ENCODE measurements around the gene CACNA1C. TPM values are rescaled to one million over a fixed set of nuclear protein-coding genes. Genes with fewer than 3 reads are reported as not detected.

CACNA1C gene
- total and polyA plus RNA-seq, 5 donors from 2014 or later, result 0.02 to 0.14 (median 0.10) TPM

GRCh38 chr12:2697057-2697800 is 644.4 kb downstream of the CACNA1C start:
- Histone ChIP-seq H3K27ac (ENCODE audit: insufficient read depth, low read length, poor library complexity, severe bottlenecking) (no peak overlapping the region), H3K27me3 (ENCODE audit: control insufficient read depth, insufficient read depth, low read length) (peaks cover 18% of the 10 kb centered on the region), H3K9me3 (ENCODE audit: control insufficient read depth in 2 of 2, low read length in 2 of 2) (no peaks in the 10 kb centered on the region), H3K4me1 (ENCODE audit: control insufficient read depth, insufficient read depth, low read length, poor library complexity, severe bottlenecking) (peaks cover 11% of the 10 kb centered on the region), H3K36me3 (ENCODE audit: control insufficient read depth, insufficient read depth, low read length) (no peaks in the 10 kb centered on the region), H3K4me3 (ENCODE audit: low read depth, low read length) (no peak overlapping the region)
- Mint-ChIP-seq H3K4me1 (peaks cover 3 to 14% (median 7%) of the 10 kb centered on the region in 4 donors), H3K4me3 (no peak overlapping the region), H3K27me3 (peaks cover 43% of the 10 kb centered on the region), H3K36me3 (no peaks in the 10 kb centered on the region), H3K9me3 (peaks cover 0 to 10% (median 0%) of the 10 kb centered on the region in 7 donors), H3K27ac (no peak overlapping the region)
- DNase-seq (no peak), ATAC-seq (ENCODE audit: low read depth in 2 of 2) (no peak)

GRCh38 chr12:2698566-2698965 is 645.8 kb downstream of the CACNA1C start:
- H3K27ac Mint-ChIP-seq, result no peak overlapping the region
- H3K27me3 Mint-ChIP-seq, result peaks cover 43% of the 10 kb centered on the region
- H3K9me3 ChIP-seq (ENCODE audit: control insufficient read depth in 2 of 2, low read length in 2 of 2), result no peaks in the 10 kb centered on the region
- H3K36me3 Mint-ChIP-seq, result no peaks in the 10 kb centered on the region
- H3K27ac ChIP-seq (ENCODE audit: insufficient read depth, low read length, poor library complexity, severe bottlenecking), result no peak overlapping the region
- no peaks in the 10 kb centered on the region for H3K4me1 ChIP-seq (ENCODE audit: control insufficient read depth, insufficient read depth, low read length, poor library complexity, severe bottlenecking)
- H3K4me3 ChIP-seq (ENCODE audit: low read depth, low read length), result no peak overlapping the region
- H3K4me1 Mint-ChIP-seq, result peaks cover 0 to 6% (median 3%) of the 10 kb centered on the region in 4 donors
- no peak for DNase-seq
- H3K4me3 Mint-ChIP-seq, result no peak overlapping the region
- no peak for ATAC-seq (ENCODE audit: low read depth in 2 of 2)
- H3K9me3 Mint-ChIP-seq, result peaks cover 0 to 14% (median 0%) of the 10 kb centered on the region in 7 donors
- peaks cover 18% of the 10 kb centered on the region for H3K27me3 ChIP-seq (ENCODE audit: control insufficient read depth, insufficient read depth, low read length)
- H3K36me3 ChIP-seq (ENCODE audit: control insufficient read depth, insufficient read depth, low read length), result no peaks in the 10 kb centered on the region

DNA sequence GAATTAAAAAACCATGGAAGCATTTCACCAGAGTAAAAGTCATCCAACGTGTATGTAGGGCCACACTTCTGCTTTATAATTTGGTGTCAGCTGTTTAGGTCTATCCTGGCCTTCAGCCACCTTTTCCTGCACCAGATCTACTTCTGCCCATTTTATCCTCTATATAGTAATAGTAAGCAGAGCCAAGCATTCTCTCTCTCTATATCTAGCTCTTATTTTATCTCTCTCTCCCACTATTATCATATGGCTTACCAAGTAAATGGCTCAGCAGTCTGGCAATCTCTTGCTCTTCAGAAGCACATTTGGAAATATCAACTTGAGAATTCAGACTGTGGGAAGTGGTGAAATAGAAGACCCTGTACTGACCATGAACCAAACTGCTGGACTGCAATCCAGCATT is 657.9 kb downstream of the CACNA1C start:
- peaks cover 42% of the 10 kb centered on the region for H3K27me3 Mint-ChIP-seq
- Histone ChIP-seq H3K36me3 (ENCODE audit: control insufficient read depth, insufficient read depth, low read length) (no peaks in the 10 kb centered on the region), H3K27me3 (ENCODE audit: control insufficient read depth, insufficient read depth, low read length) (peaks cover 4% of the 10 kb centered on the region), H3K4me3 (ENCODE audit: low read depth, low read length) (no peak overlapping the region), H3K9me3 (ENCODE audit: control insufficient read depth in 2 of 2, low read length in 2 of 2) (peaks cover 10 to 13% of the 10 kb centered on the region in 2 experiments), H3K4me1 (ENCODE audit: control insufficient read depth, insufficient read depth, low read length, poor library complexity, severe bottlenecking) (no peaks in the 10 kb centered on the region), H3K27ac (ENCODE audit: insufficient read depth, low read length, poor library complexity, severe bottlenecking) (no peak overlapping the region)
- H3K36me3 Mint-ChIP-seq, result no peaks in the 10 kb centered on the region
- no peak overlapping the region for H3K27ac Mint-ChIP-seq
- no peak for ATAC-seq (ENCODE audit: low read depth in 2 of 2)
- no peaks in the 10 kb centered on the region for H3K4me1 Mint-ChIP-seq
- peaks cover 3 to 31% (median 14%) of the 10 kb centered on the region in 7 donors for H3K9me3 Mint-ChIP-seq
- H3K4me3 Mint-ChIP-seq, result no peak overlapping the region
- no peak for DNase-seq

GRCh38 chr12:2719392-2719791 is 666.6 kb downstream of the CACNA1C start:
- DNase-seq (no peak), ATAC-seq (ENCODE audit: low read depth in 2 of 2) (no peak)
- Histone ChIP-seq H3K27me3 (ENCODE audit: control insufficient read depth, insufficient read depth, low read length) (peaks cover 7% of the 10 kb centered on the region), H3K27ac (ENCODE audit: insufficient read depth, low read length, poor library complexity, severe bottlenecking) (no peak overlapping the region), H3K36me3 (ENCODE audit: control insufficient read depth, insufficient read depth, low read length) (no peaks in the 10 kb centered on the region), H3K4me3 (ENCODE audit: low read depth, low read length) (no peak overlapping the region), H3K4me1 (ENCODE audit: control insufficient read depth, insufficient read depth, low read length, poor library complexity, severe bottlenecking) (no peaks in the 10 kb centered on the region), H3K9me3 (ENCODE audit: control insufficient read depth in 2 of 2, low read length in 2 of 2) (no peaks in the 10 kb centered on the region)
- H3K36me3 Mint-ChIP-seq, result no peaks in the 10 kb centered on the region
- no peak overlapping the region for H3K27ac Mint-ChIP-seq
- peaks cover 22% of the 10 kb centered on the region for H3K27me3 Mint-ChIP-seq
- H3K4me1 Mint-ChIP-seq, result no peaks in the 10 kb centered on the region
- no peak overlapping the region for H3K4me3 Mint-ChIP-seq
- H3K9me3 Mint-ChIP-seq, result peaks cover 0 to 2% (median 0%) of the 10 kb centered on the region in 7 donors

GRCh38 chr12:2722806-2723205 is 670.0 kb downstream of the CACNA1C start:
- Histone ChIP-seq H3K4me1 (ENCODE audit: control insufficient read depth, insufficient read depth, low read length, poor library complexity, severe bottlenecking) (no peaks in the 10 kb centered on the region), H3K36me3 (ENCODE audit: control insufficient read depth, insufficient read depth, low read length) (no peaks in the 10 kb centered on the region), H3K4me3 (ENCODE audit: low read depth, low read length) (no peak overlapping the region), H3K9me3 (ENCODE audit: control insufficient read depth in 2 of 2, low read length in 2 of 2) (no peaks in the 10 kb centered on the region), H3K27me3 (ENCODE audit: control insufficient read depth, insufficient read depth, low read length) (peaks cover 2% of the 10 kb centered on the region), H3K27ac (ENCODE audit: insufficient read depth, low read length, poor library complexity, severe bottlenecking) (no peak overlapping the region)
- Mint-ChIP-seq H3K27ac (no peak overlapping the region), H3K4me3 (no peak overlapping the region), H3K27me3 (no peaks in the 10 kb centered on the region), H3K36me3 (no peaks in the 10 kb centered on the region), H3K9me3 (no peaks in the 10 kb centered on the region), H3K4me1 (no peaks in the 10 kb centered on the region)
- ATAC-seq (ENCODE audit: low read depth in 2 of 2), result no peak
- no peak for DNase-seq

GRCh38 chr12:2732290-2732689 is 679.5 kb downstream of the CACNA1C start:
- Histone ChIP-seq H3K36me3 (ENCODE audit: control insufficient read depth, insufficient read depth, low read length) (no peaks in the 10 kb centered on the region), H3K27ac (ENCODE audit: insufficient read depth, low read length, poor library complexity, severe bottlenecking) (no peak overlapping the region), H3K9me3 (ENCODE audit: control insufficient read depth in 2 of 2, low read length in 2 of 2) (no peaks in the 10 kb centered on the region), H3K4me1 (ENCODE audit: control insufficient read depth, insufficient read depth, low read length, poor library complexity, severe bottlenecking) (no peaks in the 10 kb centered on the region), H3K27me3 (ENCODE audit: control insufficient read depth, insufficient read depth, low read length) (peaks cover 5% of the 10 kb centered on the region), H3K4me3 (ENCODE audit: low read depth, low read length) (no peak overlapping the region)
- Mint-ChIP-seq H3K27ac (peak overlapping the region in 1 of 3 donors; percentile 39), H3K27me3 (peaks cover 31% of the 10 kb centered on the region), H3K4me1 (peaks cover 0 to 8% (median 5%) of the 10 kb centered on the region in 4 donors), H3K4me3 (no peak overlapping the region), H3K9me3 (peaks cover 0 to 5% (median 0%) of the 10 kb centered on the region in 7 donors), H3K36me3 (no peaks in the 10 kb centered on the region)
- ATAC-seq (ENCODE audit: low read depth in 2 of 2) (no peak), DNase-seq (no peak)

DNA sequence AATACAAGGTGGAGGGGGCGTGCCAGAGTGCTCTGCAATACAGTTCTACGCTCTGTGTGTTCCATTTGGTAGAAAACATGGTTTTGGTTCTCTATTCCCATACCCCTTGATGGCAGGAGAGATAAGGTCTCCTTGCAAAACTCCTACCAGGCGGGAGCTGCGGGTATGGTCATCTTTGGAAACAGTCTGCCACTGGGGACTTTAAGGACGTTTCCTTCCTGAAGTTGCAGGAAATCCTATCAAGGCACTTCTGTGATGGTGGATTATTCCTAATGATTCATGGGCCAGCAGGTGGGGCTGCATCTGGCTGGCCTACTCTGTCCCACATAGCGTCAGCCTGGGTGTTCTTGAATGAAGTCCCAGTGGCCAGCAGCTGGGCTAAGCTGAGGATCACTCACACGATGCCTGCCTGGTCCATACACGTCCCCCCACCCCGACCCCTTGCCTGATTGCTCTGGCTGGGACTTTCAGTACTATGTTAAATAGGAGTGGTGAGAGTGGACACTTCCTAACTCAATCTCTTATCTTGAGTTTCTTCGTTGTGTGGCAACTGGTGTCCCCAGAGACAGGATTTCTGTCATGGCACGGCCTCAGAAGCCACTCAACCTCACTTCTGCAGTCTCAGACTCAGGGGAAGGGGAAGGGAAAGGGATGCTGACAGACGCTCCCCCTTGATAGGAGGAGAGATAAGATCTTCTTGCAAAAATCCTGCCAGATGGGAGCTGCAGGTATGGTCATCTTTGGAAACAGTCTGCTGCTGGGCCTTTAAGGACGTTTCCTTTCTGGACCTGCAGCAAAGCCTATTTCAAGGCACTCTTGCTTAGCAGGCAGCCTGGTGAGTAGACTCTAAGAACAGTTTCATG is 680.9 kb downstream of the CACNA1C start:
- peaks cover 0 to 5% (median 0%) of the 10 kb centered on the region in 7 donors for H3K9me3 Mint-ChIP-seq
- peaks cover 30% of the 10 kb centered on the region for H3K27me3 Mint-ChIP-seq
- H3K4me1 Mint-ChIP-seq, result peaks cover 0 to 8% (median 5%) of the 10 kb centered on the region in 4 donors
- H3K4me3 Mint-ChIP-seq, result no peak overlapping the region
- Histone ChIP-seq H3K27me3 (ENCODE audit: control insufficient read depth, insufficient read depth, low read length) (peaks cover 5% of the 10 kb centered on the region), H3K4me3 (ENCODE audit: low read depth, low read length) (no peak overlapping the region), H3K9me3 (ENCODE audit: control insufficient read depth in 2 of 2, low read length in 2 of 2) (no peaks in the 10 kb centered on the region), H3K4me1 (ENCODE audit: control insufficient read depth, insufficient read depth, low read length, poor library complexity, severe bottlenecking) (no peaks in the 10 kb centered on the region), H3K36me3 (ENCODE audit: control insufficient read depth, insufficient read depth, low read length) (no peaks in the 10 kb centered on the region), H3K27ac (ENCODE audit: insufficient read depth, low read length, poor library complexity, severe bottlenecking) (no peak overlapping the region)
- H3K36me3 Mint-ChIP-seq, result no peaks in the 10 kb centered on the region
- ATAC-seq (ENCODE audit: low read depth in 2 of 2) (no peak), DNase-seq (no peak)
- no peak overlapping the region for H3K27ac Mint-ChIP-seq
